PC-9 (cell line): ENCODE results near the gene ABHD3.

Experiments used
- CTCF ChIP-seq: fragments of 200-600 bp; sonication (generic); conservative IDR thresholded peaks from 2 replicates; pipeline ENCODE4 v1.6.1; 2017; ENCODE audit warnings: mixed run types, antibody characterized with exemption, mild to moderate bottlenecking, moderate library complexity
- EZH2 ChIP-seq: fragments of 200-600 bp; sonication (generic); IDR thresholded peaks from 2 replicates; pipeline ENCODE4 v1.8.0; 2017; ENCODE audit warnings: antibody characterized with exemption, low read depth

GRCh38 chr18:21743166-21743832 lies 38.7 kb upstream of the ABHD3 start:
- TF ChIP-seq CTCF (no peak), EZH2 (no peak)
